SK-N-SH treated with all-trans-retinoic acid at 6 μM for 48 hours (cell line): ENCODE data around the gene SLC12A4.

Experiments used
- ATAC-seq: fragments of 200-7000 bp; cut with Tn5 transposase; 3 replicates; pipeline ENCODE4 v1.9.1; 2020; ENCODE audit warnings: mild to moderate bottlenecking, moderate library complexity
- ARNTL ChIP-seq: fragments of 450-650 bp; formaldehyde crosslinking; IDR thresholded peaks from 2 replicates; pipeline ENCODE4 v1.5.0; 2020; ENCODE audit warnings: low read depth, mild to moderate bottlenecking, moderate library complexity, borderline replicate concordance
- BACH2 ChIP-seq: fragments of 250-450 bp; sonication (Bioruptor Pico); IDR thresholded peaks from 2 replicates; pipeline ENCODE4 v1.9.0; 2021; ENCODE audit warnings: mild to moderate bottlenecking, borderline replicate concordance
- CREB5 ChIP-seq: fragments of 250-450 bp; sonication (Bioruptor Pico); IDR thresholded peaks from 2 replicates; pipeline ENCODE4 v1.5.1; 2020; ENCODE audit warnings: low read depth, mild to moderate bottlenecking, moderate library complexity
- CSDC2 ChIP-seq: fragments of 250-450 bp; sonication (Bioruptor Pico); IDR thresholded peaks from 2 replicates; pipeline ENCODE4 v1.5.0; 2020; ENCODE audit warnings: mild to moderate bottlenecking, moderate library complexity
- CSRNP3 ChIP-seq: fragments of 250-450 bp; sonication (Bioruptor Pico); IDR thresholded peaks from 2 replicates; pipeline ENCODE4 v1.5.1; 2021; ENCODE audit warnings: mild to moderate bottlenecking, moderate library complexity
- GLIS3 ChIP-seq: fragments of 250-450 bp; sonication (Bioruptor Pico); IDR thresholded peaks from 2 replicates; pipeline ENCODE4 v1.5.0; 2020; ENCODE audit warnings: mild to moderate bottlenecking, moderate library complexity
- OSR1 ChIP-seq: fragments of 250-450 bp; sonication (Bioruptor Pico); IDR thresholded peaks from 2 replicates; pipeline ENCODE4 v1.8.0; 2022; ENCODE audit warnings: moderate library complexity, mild to moderate bottlenecking, inconsistent platforms
- PATZ1 ChIP-seq: fragments of 250-450 bp; sonication (Bioruptor Pico); IDR thresholded peaks from 2 replicates; pipeline ENCODE4 v1.8.0; 2020; ENCODE audit warnings: mild to moderate bottlenecking, moderate library complexity, borderline replicate concordance
- POU6F1 ChIP-seq: fragments of 250-450 bp; sonication (Bioruptor Pico); IDR thresholded peaks from 2 replicates; pipeline ENCODE4 v1.8.0; 2021; ENCODE audit warnings: low read depth, mild to moderate bottlenecking, moderate library complexity, borderline replicate concordance
- PPARA ChIP-seq: fragments of 250-450 bp; sonication (Bioruptor Pico); IDR thresholded peaks from 2 replicates; pipeline ENCODE4 v1.5.0; 2020; ENCODE audit warnings: mild to moderate bottlenecking, borderline replicate concordance
- RARB ChIP-seq: fragments of 250-450 bp; sonication (Bioruptor Pico); IDR thresholded peaks from 2 replicates; pipeline ENCODE4 v1.8.0; 2021; ENCODE audit warnings: mild to moderate bottlenecking, moderate library complexity
- SNAI2 ChIP-seq: fragments of 250-450 bp; sonication (Bioruptor Pico); IDR thresholded peaks from 2 replicates; pipeline ENCODE4 v1.5.0; 2020; ENCODE audit warnings: mild to moderate bottlenecking, moderate library complexity
- TCF4 ChIP-seq: fragments of 250-450 bp; sonication (Bioruptor Pico); IDR thresholded peaks from 2 replicates; pipeline ENCODE4 v1.8.0; 2021; ENCODE audit warnings: mild to moderate bottlenecking, moderate library complexity, borderline replicate concordance
- TOX ChIP-seq: fragments of 250-450 bp; sonication (Bioruptor Pico); IDR thresholded peaks from 2 replicates; pipeline ENCODE4 v1.8.0; 2021; ENCODE audit warnings: mild to moderate bottlenecking, moderate library complexity, borderline replicate concordance
- TSHZ2 ChIP-seq: fragments of 250-450 bp; sonication (Bioruptor Pico); IDR thresholded peaks from 2 replicates; pipeline ENCODE4 v1.5.0; 2020; ENCODE audit warnings: mild to moderate bottlenecking, moderate library complexity
- ZC3H10 ChIP-seq: fragments of 250-450 bp; sonication (Bioruptor Pico); IDR thresholded peaks from 2 replicates; pipeline ENCODE4 v1.5.1; 2021; ENCODE audit warnings: mild to moderate bottlenecking, moderate library complexity
- ZFP3 ChIP-seq: fragments of 250-450 bp; sonication (Bioruptor Pico); IDR thresholded peaks from 2 replicates; pipeline ENCODE4 v1.5.0; 2020; ENCODE audit warnings: mild to moderate bottlenecking, moderate library complexity
- ZFP30 ChIP-seq: fragments of 450-650 bp; formaldehyde crosslinking; IDR thresholded peaks from 2 replicates; pipeline ENCODE4 v1.5.0; 2022; ENCODE audit warnings: mild to moderate bottlenecking, moderate library complexity
- ZNF565 ChIP-seq: fragments of 450-650 bp; formaldehyde crosslinking; conservative IDR thresholded peaks from 2 replicates; pipeline ENCODE4 v1.5.0; 2020; ENCODE audit warnings: low read depth, mild to moderate bottlenecking, moderate library complexity
- ZNF70 ChIP-seq: fragments of 450-650 bp; formaldehyde crosslinking; IDR thresholded peaks from 2 replicates; pipeline ENCODE4 v1.5.0; 2020; ENCODE audit warnings: mild to moderate bottlenecking, moderate library complexity
- ZNF8 ChIP-seq: fragments of 450-650 bp; formaldehyde crosslinking; IDR thresholded peaks from 2 replicates; pipeline ENCODE4 v1.5.0; 2020; ENCODE audit warnings: mild to moderate bottlenecking, moderate library complexity

SLC12A4 gene

GRCh38 chr16:67961551-67961957, 6.9 kb downstream of the SLC12A4 start:
- TF ChIP-seq ZNF8 (CRISPR knock-in tag) = no peak
- no peak for TF ChIP-seq ZFP30 (CRISPR knock-in tag)
- TF ChIP-seq CSDC2 (CRISPR knock-in tag) = no peak
- no peak for TF ChIP-seq RARB (CRISPR knock-in tag)
- TF ChIP-seq PATZ1 (CRISPR knock-in tag) = no peak
- TF ChIP-seq PPARA (CRISPR knock-in tag) = no peak
- TF ChIP-seq ZNF565 (CRISPR knock-in tag) = no peak
- no peak for TF ChIP-seq ZFP3 (CRISPR knock-in tag)
- no peak for TF ChIP-seq TSHZ2 (CRISPR knock-in tag)
- no peak for TF ChIP-seq POU6F1 (CRISPR knock-in tag)
- no peak for TF ChIP-seq ZNF70 (CRISPR knock-in tag)
- no peak for TF ChIP-seq GLIS3
- TF ChIP-seq CREB5 = no peak
- TF ChIP-seq TOX = no peak
- no peak for TF ChIP-seq OSR1 (CRISPR knock-in tag)
- no peak for TF ChIP-seq TCF4 (CRISPR knock-in tag)
- no peak for TF ChIP-seq CSRNP3 (CRISPR knock-in tag)
- no peak for ATAC-seq

GRCh38 chr16:67959536-67960329, 8.7 kb downstream of the SLC12A4 start:
- ATAC-seq = peak; percentile 18; the same call in 2 of the 3 replicates
- TF ChIP-seq ZC3H10 (CRISPR knock-in tag) = no peak
- no peak for TF ChIP-seq SNAI2 (CRISPR knock-in tag)
- TF ChIP-seq GLIS3 = no peak
- TF ChIP-seq POU6F1 (CRISPR knock-in tag) = no peak
- TF ChIP-seq ARNTL (CRISPR knock-in tag) = no peak
- no peak for TF ChIP-seq ZFP3 (CRISPR knock-in tag)
- no peak for TF ChIP-seq ZFP30 (CRISPR knock-in tag)
- TF ChIP-seq TSHZ2 (CRISPR knock-in tag) = no peak
- TF ChIP-seq BACH2 = no peak
- no peak for TF ChIP-seq ZNF70 (CRISPR knock-in tag)
- TF ChIP-seq TCF4 (CRISPR knock-in tag) = no peak
- no peak for TF ChIP-seq PATZ1 (CRISPR knock-in tag)
- no peak for TF ChIP-seq OSR1 (CRISPR knock-in tag)
